ENCODE data around the gene FZD2. TPM values are rescaled to one million over a fixed set of nuclear protein-coding genes. Genes with fewer than 3 reads are reported as not detected.
A peak's percentile ranks its signal among the peaks of the same experiment; 100 is the strongest.

The FZD2 gene
- total and polyA plus RNA-seq, 2 experiments from 2014 or later: 7.1 to 21.4 TPM

- no peak overlapping the region for H2AFZ ChIP-seq
- no peaks in the 10 kb centered on the region for H3K9me3 ChIP-seq (ENCODE audit: low read depth)
- in situ Hi-C loops (cut with MboI): no loop called here
- H3K4me2 ChIP-seq (ENCODE audit: unreplicated experiment): no peak overlapping the region
- WGBS, 2 experiments (ENCODE audit: low coverage in 1 of 2, low lambda C conversion rate in 2 of 2, missing lambda C conversion rate in 2 of 2): 35 to 36% methylated on average over 10 of the region's 10 CpGs
- H3K27ac ChIP-seq: no peak overlapping the region
- H3K36me3 ChIP-seq (ENCODE audit: low read depth): no peaks in the 10 kb centered on the region
- no peak for TF ChIP-seq EZH2 (IDR thresholded peaks at IDR 0.05; ENCODE audit: insufficient read depth, poor library complexity, severe bottlenecking)
- H3K79me2 ChIP-seq (ENCODE audit: insufficient read depth): no peaks in the 10 kb centered on the region
- no peak overlapping the region for H3K4me3 ChIP-seq
- no peaks in the 10 kb centered on the region for H4K20me1 ChIP-seq (ENCODE audit: insufficient read depth)
- no peak for DNase-seq
- H3K9ac ChIP-seq: no peak overlapping the region
- H3K27me3 ChIP-seq (replicated peaks; ENCODE audit: insufficient read depth): no peaks in the 10 kb centered on the region
- H3F3A ChIP-seq (ENCODE audit: insufficient read depth): peaks cover 8% of the 10 kb centered on the region; the same call in 1 of the 2 replicates
- H3K4me1 ChIP-seq (ENCODE audit: insufficient read depth): peaks cover 11% of the 10 kb centered on the region
- H3K9me2 ChIP-seq (ENCODE audit: insufficient read depth): no peaks in the 10 kb centered on the region
Measured at GRCh38 chr17:44595216-44595775, 38.0 kb downstream of the FZD2 start.

- Histone ChIP-seq H3K27ac (no peak overlapping the region), H3K4me1 (ENCODE audit: insufficient read depth) (peaks cover 11% of the 10 kb centered on the region), H3K79me2 (ENCODE audit: insufficient read depth) (no peaks in the 10 kb centered on the region), H3F3A (ENCODE audit: insufficient read depth) (no peaks in the 10 kb centered on the region), H3K4me2 (ENCODE audit: unreplicated experiment) (no peak overlapping the region), H3K9me3 (ENCODE audit: low read depth) (no peaks in the 10 kb centered on the region), H3K4me3 (no peak overlapping the region), H3K27me3 (replicated peaks; ENCODE audit: insufficient read depth) (no peaks in the 10 kb centered on the region), H4K20me1 (ENCODE audit: insufficient read depth) (no peaks in the 10 kb centered on the region), H3K36me3 (ENCODE audit: low read depth) (no peaks in the 10 kb centered on the region), H3K9me2 (ENCODE audit: insufficient read depth) (no peaks in the 10 kb centered on the region), H3K9ac (no peak overlapping the region), H2AFZ (no peak overlapping the region)
- TF ChIP-seq EZH2 (IDR thresholded peaks at IDR 0.05; ENCODE audit: insufficient read depth, poor library complexity, severe bottlenecking) (no peak), EZH2phosphoT487 (IDR thresholded peaks at IDR 0.05; ENCODE audit: insufficient read depth, low read depth) (no peak)
- in situ Hi-C loops (cut with MboI): no loop called here
- 89 to 92% methylated on average over 5 of the region's 5 CpGs for WGBS, 2 experiments (ENCODE audit: low coverage in 1 of 2, low lambda C conversion rate in 2 of 2, missing lambda C conversion rate in 2 of 2)
- DNase-seq: no peak
Measured at GRCh38 chr17:44598329-44598728, 41.0 kb downstream of the FZD2 start.

- in situ Hi-C loops (cut with MboI): no loop called here
Measured at GRCh38 chr17:44598932-44599297, 41.6 kb downstream of the FZD2 start.

GRCh38 chr17:44599298-44600175 is 42.3 kb downstream of the FZD2 start:
- H3F3A ChIP-seq (ENCODE audit: insufficient read depth): no peaks in the 10 kb centered on the region
- peak overlapping the region; percentile 38; the same call in 1 of the 2 replicates for H3K27ac ChIP-seq
- 33 to 38% methylated on average over 9 of the region's 9 CpGs for WGBS, 2 experiments (ENCODE audit: low coverage in 1 of 2, low lambda C conversion rate in 2 of 2, missing lambda C conversion rate in 2 of 2)
- H3K9me3 ChIP-seq (ENCODE audit: low read depth): no peaks in the 10 kb centered on the region
- no peaks in the 10 kb centered on the region for H3K36me3 ChIP-seq (ENCODE audit: low read depth)
- TF ChIP-seq EZH2 (IDR thresholded peaks at IDR 0.05; ENCODE audit: insufficient read depth, poor library complexity, severe bottlenecking) (no peak), EZH2phosphoT487 (IDR thresholded peaks at IDR 0.05; ENCODE audit: insufficient read depth, low read depth) (no peak)
- H3K4me1 ChIP-seq (ENCODE audit: insufficient read depth): peaks cover 11% of the 10 kb centered on the region
- in situ Hi-C loops (cut with MboI): no loop called here
- H4K20me1 ChIP-seq (ENCODE audit: insufficient read depth): no peaks in the 10 kb centered on the region
- DNase-seq: peak; percentile 95
- no peak overlapping the region for H2AFZ ChIP-seq
- no peaks in the 10 kb centered on the region for H3K9me2 ChIP-seq (ENCODE audit: insufficient read depth)
- H3K4me3 ChIP-seq: no peak overlapping the region
- H3K27me3 ChIP-seq (replicated peaks; ENCODE audit: insufficient read depth): no peaks in the 10 kb centered on the region
- H3K79me2 ChIP-seq (ENCODE audit: insufficient read depth): no peaks in the 10 kb centered on the region
- H3K4me2 ChIP-seq (ENCODE audit: unreplicated experiment): no peak overlapping the region
- no peak overlapping the region for H3K9ac ChIP-seq

More at GRCh38 chr17:44598932-44599297, 41.6 kb downstream of the FZD2 start:
- H3K4me3 ChIP-seq: no peak overlapping the region
- TF ChIP-seq EZH2 (IDR thresholded peaks at IDR 0.05; ENCODE audit: insufficient read depth, poor library complexity, severe bottlenecking): no peak
- TF ChIP-seq EZH2phosphoT487 (IDR thresholded peaks at IDR 0.05; ENCODE audit: insufficient read depth, low read depth): no peak
- H3K9me3 ChIP-seq (ENCODE audit: low read depth): no peaks in the 10 kb centered on the region
- H4K20me1 ChIP-seq (ENCODE audit: insufficient read depth): no peaks in the 10 kb centered on the region
- H3K4me2 ChIP-seq (ENCODE audit: unreplicated experiment): no peak overlapping the region
- H3K9me2 ChIP-seq (ENCODE audit: insufficient read depth): no peaks in the 10 kb centered on the region
- DNase-seq: no peak
- H3K36me3 ChIP-seq (ENCODE audit: low read depth): no peaks in the 10 kb centered on the region
- no peaks in the 10 kb centered on the region for H3K27me3 ChIP-seq (replicated peaks; ENCODE audit: insufficient read depth)
- no peak overlapping the region for H3K9ac ChIP-seq
- H3K4me1 ChIP-seq (ENCODE audit: insufficient read depth): peaks cover 11% of the 10 kb centered on the region
- H2AFZ ChIP-seq: no peak overlapping the region
- H3K27ac ChIP-seq: peak overlapping the region; percentile 38; the same call in 1 of the 2 replicates
- WGBS, 2 experiments (ENCODE audit: low coverage in 1 of 2, low lambda C conversion rate in 2 of 2, missing lambda C conversion rate in 2 of 2): 63 to 64% methylated on average over 2 of the region's 2 CpGs
- H3K79me2 ChIP-seq (ENCODE audit: insufficient read depth): no peaks in the 10 kb centered on the region
- H3F3A ChIP-seq (ENCODE audit: insufficient read depth): no peaks in the 10 kb centered on the region
